ENCODE data around the gene PIK3R4. TPM values are rescaled to one million over a fixed set of nuclear protein-coding genes. Genes with fewer than 3 reads are reported as not detected.

PIK3R4 gene
- polyA plus RNA-seq, 1 donor, result 23.9 TPM

- no peak for DNase-seq
Measured at GRCh38 chr3:130636480-130637234, 110.0 kb downstream of the PIK3R4 start.

GRCh38 chr3:130635978-130636377 lies 110.7 kb downstream of the PIK3R4 start:
- no peak for DNase-seq

- no peak for DNase-seq
Measured at GRCh38 chr3:130635285-130635684, 111.3 kb downstream of the PIK3R4 start.

Other genes starting within 250 kb of the PIK3R4 start
- 83.1 TPM for gene COL6A6, start 229.7 kb downstream of the PIK3R4 start, polyA plus RNA-seq (ENCODE audit: insufficient read length)
- 58.9 TPM for gene ATP2C1, start 147.3 kb upstream of the PIK3R4 start, polyA plus RNA-seq (ENCODE audit: insufficient read length)

All from hindlimb muscle (tissue), 1 donor.